HCT116 (cell line): ENCODE data around the gene SNX10.

Experiments used
- CEBPB ChIP-seq: IDR thresholded peaks from 2 replicates; pipeline ENCODE4 v1.6.1; 2012; ENCODE audit warnings: low read depth
- CTCF ChIP-seq, 3 experiments: fragments of 200-600 bp in 1 of 3; sonication (generic) in 1 of 3; IDR thresholded peaks in 2 of 3; conservative IDR thresholded peaks in 1 of 3; 2 replicates each; pipeline ENCODE4 v1.5.1; 2012 to 2017; ENCODE audit warnings: low read depth in 2 of 3, low read length in 2 of 3, antibody characterized with exemption in 1 of 3, borderline replicate concordance in 1 of 3, control low read depth in 1 of 3, mild to moderate bottlenecking in 1 of 3, mixed read lengths in 1 of 3, mixed run types in 1 of 3, moderate library complexity in 1 of 3; ENCODE audit not compliant: insufficient read depth in 1 of 3
- EZH2 ChIP-seq: fragments of 200-600 bp; sonication (generic); IDR thresholded peaks from 2 replicates; pipeline ENCODE4 v1.6.1; 2017; ENCODE audit warnings: antibody characterized with exemption, mixed run types
- EZH2phosphoT487 ChIP-seq: fragments of 200-600 bp; IDR thresholded peaks from 2 replicates; pipeline ENCODE4 v1.6.1; 2018; ENCODE audit warnings: antibody characterized with exemption, borderline replicate concordance
- FOSL1 ChIP-seq: IDR thresholded peaks from 2 replicates; pipeline ENCODE4 v1.6.1; 2012; ENCODE audit warnings: low read depth
- POLR2A ChIP-seq: IDR thresholded peaks from 2 replicates; pipeline ENCODE4 v1.7.0; 2011; ENCODE audit warnings: borderline replicate concordance; ENCODE audit not compliant: insufficient read depth, insufficient read length; ENCODE audit errors: extremely low read depth
- POLR2AphosphoS5 ChIP-seq: IDR thresholded peaks from 2 replicates; pipeline ENCODE4 v1.6.1; 2011; ENCODE audit warnings: mild to moderate bottlenecking, low read depth, low read length, moderate library complexity
- REST ChIP-seq: IDR thresholded peaks from 2 replicates; pipeline ENCODE4 v1.6.1; 2012; ENCODE audit warnings: low read depth
- SIN3A ChIP-seq: IDR thresholded peaks from 2 replicates; pipeline ENCODE4 v1.6.1; 2012; ENCODE audit warnings: low read depth
- YY1 ChIP-seq: IDR thresholded peaks from 2 replicates; pipeline ENCODE4 v1.6.1; 2011; ENCODE audit warnings: low read length, low read depth, moderate library complexity, mild to moderate bottlenecking; ENCODE audit not compliant: insufficient replicate concordance; ENCODE audit errors: extremely low read depth
- ZFX ChIP-seq: fragments of 450-650 bp; IDR thresholded peaks from 2 replicates; pipeline ENCODE4 v1.6.1; 2017

DNA sequence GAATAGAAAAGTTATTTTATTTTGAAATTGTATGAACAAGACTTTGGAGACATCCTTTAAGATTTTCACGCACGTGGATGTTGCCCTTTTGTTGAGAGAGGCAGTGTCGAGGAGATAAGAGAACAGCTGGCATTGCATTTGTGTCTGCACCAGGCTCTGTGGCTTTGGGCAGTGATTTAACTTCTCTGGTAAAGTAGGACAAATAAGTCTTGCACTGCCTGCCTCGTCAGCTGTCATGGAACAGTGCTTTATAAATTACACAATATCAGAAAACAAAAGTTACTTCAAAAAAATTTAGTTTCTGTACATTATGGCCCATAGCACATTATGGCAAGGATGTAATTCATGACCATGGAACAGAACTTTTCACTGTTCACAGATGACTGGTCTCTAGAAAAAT, 20.1 kb downstream of the SNX10 start:
- TF ChIP-seq EZH2 (no peak), CTCF (IDR thresholded peaks at IDR 0.05 in 2 of 3, conservative IDR thresholded peaks at IDR 0.05 in 1 of 3; ENCODE audit: borderline replicate concordance in 1 of 3, insufficient read depth in 1 of 3, low read depth in 2 of 3, low read length in 2 of 3) (no peak), REST (no peak), EZH2phosphoT487 (no peak), YY1 (no peak), CEBPB (no peak), POLR2AphosphoS5 (no peak), ZFX (no peak), POLR2A (no peak), FOSL1 (no peak), SIN3A (no peak)
